ENCODE results near the gene AGR3. TPM values are rescaled to one million over a fixed set of nuclear protein-coding genes. Genes with fewer than 3 reads are reported as not detected.

The AGR3 gene
- polyA plus RNA-seq, 1 experiment, result not detected

- no peak overlapping the region for H3K27ac ChIP-seq (ENCODE audit: low read depth, low read length)
- CTCF ChIA-PET, result no interaction called here
- H3K4me3 ChIP-seq (ENCODE audit: low read depth, low read length), result no peak overlapping the region
- POLR2A ChIA-PET, result no interaction called here
- no peak for DNase-seq (ENCODE audit: low read depth, low spot score)
- TF ChIP-seq CTCF (IDR thresholded peaks at IDR 0.05; ENCODE audit: low read depth, low read length), result no peak
- H3K27me3 ChIP-seq (ENCODE audit: control insufficient read depth, insufficient read depth, low read length), result no peaks in the 10 kb centered on the region
- no peaks in the 10 kb centered on the region for H3K9me3 ChIP-seq (ENCODE audit: control insufficient read depth, insufficient read depth, low read length)
Measured at GRCh38 chr7:16815001-16815400, 66.8 kb downstream of the AGR3 start.

- Histone ChIP-seq H3K27me3 (ENCODE audit: control insufficient read depth, insufficient read depth, low read length) (no peaks in the 10 kb centered on the region), H3K27ac (ENCODE audit: low read depth, low read length) (no peak overlapping the region), H3K9me3 (ENCODE audit: control insufficient read depth, insufficient read depth, low read length) (no peaks in the 10 kb centered on the region), H3K4me3 (ENCODE audit: low read depth, low read length) (no peak overlapping the region)
- DNase-seq (ENCODE audit: low read depth, low spot score), result no peak
- ChIA-PET POLR2A (no interaction called here), CTCF (interaction anchor here (1.0 to 2.6 kb wide), 3 partner anchors 9 to 12 kb away, joined by 3 to 20 read pairs (median 3); partner anchors contain the start of gene AGR2)
- TF ChIP-seq CTCF (IDR thresholded peaks at IDR 0.05; ENCODE audit: low read depth, low read length), result no peak
Measured at GRCh38 chr7:16813232-16813616, 68.6 kb downstream of the AGR3 start.

GRCh38 chr7:16812542-16813231, 69.1 kb downstream of the AGR3 start:
- ChIA-PET POLR2A (interaction anchor here (0.6 kb wide), 1 partner anchor 19 kb away, joined by 3 read pairs; no protein-coding TSS in a partner anchor), CTCF (interaction anchor here (1.0 to 2.6 kb wide), 3 partner anchors 8 to 11 kb away, joined by 3 to 20 read pairs (median 3); partner anchors contain the start of gene AGR2)
- DNase-seq (ENCODE audit: low read depth, low spot score), result no peak
- H3K9me3 ChIP-seq (ENCODE audit: control insufficient read depth, insufficient read depth, low read length), result no peaks in the 10 kb centered on the region
- H3K4me3 ChIP-seq (ENCODE audit: low read depth, low read length), result no peak overlapping the region
- no peak overlapping the region for H3K27ac ChIP-seq (ENCODE audit: low read depth, low read length)
- TF ChIP-seq CTCF (IDR thresholded peaks at IDR 0.05; ENCODE audit: low read depth, low read length), result no peak
- H3K27me3 ChIP-seq (ENCODE audit: control insufficient read depth, insufficient read depth, low read length), result no peaks in the 10 kb centered on the region

GRCh38 chr7:16811551-16811950, 70.2 kb downstream of the AGR3 start:
- Histone ChIP-seq H3K27me3 (ENCODE audit: control insufficient read depth, insufficient read depth, low read length) (no peaks in the 10 kb centered on the region), H3K4me3 (ENCODE audit: low read depth, low read length) (no peak overlapping the region), H3K9me3 (ENCODE audit: control insufficient read depth, insufficient read depth, low read length) (no peaks in the 10 kb centered on the region), H3K27ac (ENCODE audit: low read depth, low read length) (no peak overlapping the region)
- TF ChIP-seq CTCF (IDR thresholded peaks at IDR 0.05; ENCODE audit: low read depth, low read length), result no peak
- no peak for DNase-seq (ENCODE audit: low read depth, low spot score)
- ChIA-PET CTCF (interaction anchor here (2.6 kb wide), 1 partner anchor 10 kb away, joined by 20 read pairs; no protein-coding TSS in a partner anchor), POLR2A (no interaction called here)

- no peaks in the 10 kb centered on the region for H3K9me3 ChIP-seq (ENCODE audit: control insufficient read depth, insufficient read depth, low read length)
- TF ChIP-seq CTCF (IDR thresholded peaks at IDR 0.05; ENCODE audit: low read depth, low read length), result no peak
- CTCF ChIA-PET, result interaction anchor here (0.8 kb wide), 1 partner anchor 9 kb away, joined by 6 read pairs; no protein-coding TSS in a partner anchor
- POLR2A ChIA-PET, result no interaction called here
- no peak for DNase-seq (ENCODE audit: low read depth, low spot score)
- H3K27ac ChIP-seq (ENCODE audit: low read depth, low read length), result no peak overlapping the region
- no peak overlapping the region for H3K4me3 ChIP-seq (ENCODE audit: low read depth, low read length)
- no peaks in the 10 kb centered on the region for H3K27me3 ChIP-seq (ENCODE audit: control insufficient read depth, insufficient read depth, low read length)
Measured at GRCh38 chr7:16810573-16810972, 71.2 kb downstream of the AGR3 start.
